Measurements from ENCODE around the gene DNAJC18.
"Not testable (repeated sequence)": the region's sequence is repeated elsewhere in the genome, so short reads cannot be mapped to it uniquely, and the experiment has no call there.

DNAJC18 gene

DNA sequence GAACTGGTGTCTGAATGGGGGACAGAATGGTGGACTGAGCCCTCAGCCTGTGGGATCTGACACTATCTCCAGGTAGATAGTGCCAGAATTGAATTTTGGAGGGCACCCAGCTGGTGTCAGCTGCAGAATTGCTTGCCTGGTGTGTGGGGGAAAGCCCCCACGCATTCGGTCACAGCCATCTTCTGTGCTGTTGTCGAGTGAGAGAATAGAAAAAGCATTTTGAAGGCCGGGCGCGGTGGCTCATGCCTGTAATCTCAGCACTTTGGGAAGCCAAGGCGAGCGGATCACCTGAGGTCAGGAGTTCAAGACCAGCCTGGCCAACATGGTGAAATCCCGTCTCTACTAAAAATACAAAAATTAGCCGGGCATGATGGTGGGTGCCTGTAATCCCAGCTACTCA, 52.4 kb downstream of the DNAJC18 start:
- not testable (repeated sequence) for DNase-seq

DNA sequence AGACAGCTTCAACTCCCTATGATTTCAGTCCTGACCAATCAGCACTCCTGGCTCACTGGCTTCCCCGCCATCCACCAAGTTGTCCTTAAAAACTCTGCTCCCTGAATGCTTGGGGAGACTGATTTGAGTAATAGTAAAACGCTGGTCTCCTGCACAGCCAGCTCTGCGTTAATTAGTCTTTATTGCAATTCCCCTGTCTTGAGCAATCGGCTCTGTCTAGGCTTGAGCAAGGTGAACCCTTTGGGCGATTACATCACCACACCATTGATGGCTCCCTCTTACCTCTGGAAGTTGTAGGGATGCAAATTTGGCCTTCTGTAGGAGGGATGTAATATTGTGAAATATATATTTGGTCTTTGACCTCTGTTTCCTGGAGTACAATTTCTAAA, 53.3 kb downstream of the DNAJC18 start:
- DNase-seq: no peak

DNA sequence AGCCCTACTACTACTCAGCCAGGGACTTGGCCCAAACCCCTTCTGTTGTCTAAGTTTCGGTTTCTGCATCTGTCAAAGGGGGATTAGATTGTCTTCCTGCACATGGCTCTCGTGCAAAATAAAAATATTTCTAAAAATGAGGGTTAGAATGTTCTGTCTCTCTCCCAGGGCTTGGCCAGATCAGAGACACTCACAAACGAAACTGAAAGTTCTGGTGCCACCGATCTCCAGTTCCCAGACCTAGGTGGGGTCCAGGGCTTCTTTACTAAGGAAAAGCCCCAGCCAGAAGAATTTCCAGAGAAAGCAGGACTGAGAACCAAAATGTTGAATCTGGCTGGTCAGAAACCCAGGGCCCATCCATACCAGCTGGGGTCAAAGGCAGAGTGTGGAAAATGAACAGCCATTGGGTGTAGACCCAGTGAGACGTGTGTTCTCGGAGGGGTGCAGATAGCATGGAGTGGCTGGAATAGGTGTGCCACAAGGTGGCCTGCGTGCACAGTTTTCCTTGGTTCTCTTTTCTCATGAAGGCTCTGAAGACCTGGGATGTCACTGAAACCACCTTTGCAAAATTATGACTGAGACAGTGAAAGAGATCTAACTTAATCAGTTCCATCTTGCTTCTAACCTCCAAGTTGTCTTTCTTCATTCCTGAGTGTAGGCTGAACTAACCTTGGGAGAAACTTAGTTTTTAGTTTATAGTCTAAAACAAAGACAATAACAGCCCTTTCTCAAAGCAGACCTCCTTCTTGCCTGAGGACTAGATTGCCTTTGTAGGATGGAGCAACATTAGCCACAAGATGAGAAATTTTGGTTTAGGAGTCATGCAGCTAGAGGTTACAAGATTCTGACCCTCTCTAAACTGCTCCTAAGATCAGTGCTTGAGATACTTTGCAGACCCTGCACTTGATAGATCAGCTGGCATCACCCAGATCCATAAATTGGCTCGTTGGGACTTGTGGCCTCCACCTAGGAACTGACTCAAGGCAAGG, 54.0 kb downstream of the DNAJC18 start:
- DNase-seq: no peak

DNA sequence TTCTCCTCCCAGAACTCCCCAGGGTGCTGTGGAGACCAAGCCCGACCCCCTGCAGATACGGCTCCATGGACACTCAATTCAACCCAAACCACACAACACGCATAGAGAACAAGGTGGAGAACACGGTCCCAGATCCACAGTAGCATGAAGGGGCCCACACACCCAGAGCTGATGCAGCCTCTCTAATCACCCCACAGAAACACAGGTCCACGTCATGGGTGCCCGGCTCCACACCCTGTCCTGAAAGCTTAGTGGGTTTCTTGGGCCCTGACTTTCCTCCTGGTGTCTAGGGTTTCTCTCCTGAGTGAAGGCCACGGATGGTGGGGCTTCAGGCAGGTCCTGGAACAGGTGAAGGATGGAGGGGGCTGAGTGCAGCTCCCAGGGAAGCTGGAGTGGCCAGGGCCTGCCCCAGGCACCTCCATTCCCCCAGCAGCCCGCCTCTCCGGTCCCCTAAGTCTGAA, 54.7 kb downstream of the DNAJC18 start:
- no peak for DNase-seq

DNA sequence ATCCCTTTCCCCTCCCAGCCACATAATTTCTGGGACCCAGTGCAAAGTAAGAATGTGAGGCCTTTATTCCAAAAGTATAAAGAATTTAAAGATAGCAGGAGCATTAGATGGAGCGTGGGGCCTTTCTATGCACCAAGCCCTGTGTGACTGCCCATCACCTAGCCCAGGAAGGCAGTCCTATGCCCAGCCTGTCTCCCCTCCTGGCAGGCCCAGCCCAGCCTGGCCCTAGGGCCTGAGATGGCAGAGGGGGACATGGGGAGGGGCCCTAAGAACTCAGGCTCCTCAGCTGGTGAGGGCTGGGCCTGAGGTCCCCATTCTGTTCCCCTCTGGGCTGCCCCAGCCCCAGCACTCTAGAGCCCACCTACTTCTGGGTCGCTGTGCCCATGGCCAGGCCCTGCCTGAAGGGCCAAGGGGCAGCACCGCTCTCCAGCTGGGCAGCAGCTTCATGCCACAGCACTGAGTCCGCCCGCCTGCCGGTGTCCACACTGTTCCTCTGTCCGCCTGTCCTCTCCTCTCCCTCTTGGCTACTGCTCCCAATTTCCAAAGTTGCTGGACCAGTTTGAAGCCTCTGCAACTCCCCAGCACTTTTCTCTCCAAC, 55.2 kb downstream of the DNAJC18 start:
- DNase-seq: no peak

DNA sequence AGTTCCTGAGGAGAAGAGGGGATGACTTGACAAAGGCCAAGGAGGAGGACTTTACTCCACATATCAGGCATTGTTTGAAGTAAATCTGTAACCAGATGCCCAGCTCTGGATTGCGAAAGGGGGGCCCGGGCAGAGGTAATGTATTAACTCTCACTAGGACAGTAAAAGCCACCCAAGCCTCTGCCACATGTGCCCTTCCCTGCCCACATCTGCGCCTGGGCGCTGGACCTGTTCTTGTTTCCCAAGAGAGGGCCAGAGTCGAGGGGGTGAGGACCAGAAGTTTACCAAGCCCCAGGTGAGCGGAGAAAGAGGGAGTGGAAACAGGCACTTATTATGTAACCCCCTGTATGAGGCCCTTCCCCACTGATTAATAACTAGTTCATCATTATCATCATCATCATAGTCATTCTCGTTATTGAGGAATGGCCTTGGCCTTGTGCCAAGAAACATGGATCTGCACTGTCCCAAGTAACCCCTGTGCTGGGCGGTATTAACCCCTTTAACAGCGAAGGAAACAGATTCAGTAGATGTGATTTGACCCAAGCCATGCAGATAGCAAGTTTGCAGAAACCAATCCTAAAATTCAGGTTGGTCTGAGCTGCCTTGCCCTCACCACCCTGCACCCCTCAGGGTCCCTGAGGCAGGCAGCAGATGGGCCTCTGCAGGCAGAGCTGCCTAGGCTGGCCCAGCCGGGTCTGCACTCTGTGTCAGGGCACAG, 55.9 kb downstream of the DNAJC18 start, which contains the start of gene SLC23A1:
Gene SLC23A1 (minus strand): TSS at position 23 of the 718 bp plus-strand sequence. CDS start 44 bp downstream, outside the sequence.
- DNase-seq: no peak

DNA sequence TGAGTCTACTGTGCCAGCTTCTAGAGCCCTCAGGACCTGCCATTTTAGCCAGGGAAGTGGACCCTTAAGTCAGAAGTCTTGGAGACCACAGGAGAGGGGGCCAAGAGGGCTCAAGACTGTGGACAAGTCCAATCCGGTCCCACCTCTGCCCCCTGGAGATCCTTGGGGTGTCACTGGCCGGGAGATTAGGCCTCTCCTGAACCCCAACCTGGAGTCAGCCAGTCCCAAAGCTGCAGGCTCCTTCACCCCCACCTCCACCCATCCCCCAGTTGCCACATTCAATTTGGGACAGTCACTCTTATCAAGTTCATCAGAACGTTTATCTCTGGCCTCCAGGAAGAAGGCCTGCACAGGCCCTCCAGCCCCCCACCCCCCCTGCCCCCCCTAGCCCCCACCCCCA, 56.5 kb downstream of the DNAJC18 start:
- DNase-seq: no peak

DNA sequence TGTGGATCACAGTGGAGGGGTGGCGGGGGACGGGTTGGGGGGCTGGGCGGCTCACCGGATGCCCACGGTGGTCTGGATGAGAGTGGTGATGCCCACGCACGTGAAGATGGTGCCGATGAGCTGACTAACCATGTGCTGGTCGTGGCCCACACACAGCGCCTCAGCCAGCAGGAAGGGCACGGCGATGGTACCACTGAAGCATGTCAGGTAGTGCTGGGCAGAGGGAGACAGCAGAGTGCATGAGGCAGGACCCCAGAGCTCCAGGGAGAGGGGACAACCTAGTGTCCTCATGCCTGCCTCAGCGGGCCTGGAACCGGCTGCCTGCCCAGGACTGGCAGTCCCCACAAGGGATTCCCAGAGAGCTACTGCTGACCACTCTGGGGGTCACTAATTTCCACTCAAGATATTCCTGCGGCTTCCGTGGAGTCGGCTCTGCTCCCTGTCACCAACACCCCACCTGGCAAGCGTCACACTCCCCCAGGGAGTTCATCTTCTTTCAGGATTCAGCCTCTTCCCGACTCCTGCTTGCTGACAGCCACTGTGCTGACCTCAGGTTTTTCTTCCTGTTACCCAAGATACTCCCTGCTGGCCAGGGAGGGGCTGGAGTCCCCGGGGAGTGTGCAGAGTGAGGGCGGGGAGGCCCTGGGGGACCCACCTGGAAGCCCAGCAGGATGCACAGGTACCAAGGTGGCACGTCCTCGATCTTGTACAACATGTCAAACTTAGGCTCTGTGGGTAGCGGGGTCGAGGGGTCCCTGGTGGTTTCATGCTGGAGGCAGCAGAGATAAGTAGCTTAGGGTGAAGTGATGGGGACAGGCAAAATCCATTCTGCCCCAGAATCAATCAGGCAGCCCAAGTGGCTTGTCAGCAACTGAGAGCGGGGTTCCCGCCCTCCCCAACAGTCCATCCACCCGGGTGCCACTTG, 57.2 kb downstream of the DNAJC18 start:
- no peak for DNase-seq

DNA sequence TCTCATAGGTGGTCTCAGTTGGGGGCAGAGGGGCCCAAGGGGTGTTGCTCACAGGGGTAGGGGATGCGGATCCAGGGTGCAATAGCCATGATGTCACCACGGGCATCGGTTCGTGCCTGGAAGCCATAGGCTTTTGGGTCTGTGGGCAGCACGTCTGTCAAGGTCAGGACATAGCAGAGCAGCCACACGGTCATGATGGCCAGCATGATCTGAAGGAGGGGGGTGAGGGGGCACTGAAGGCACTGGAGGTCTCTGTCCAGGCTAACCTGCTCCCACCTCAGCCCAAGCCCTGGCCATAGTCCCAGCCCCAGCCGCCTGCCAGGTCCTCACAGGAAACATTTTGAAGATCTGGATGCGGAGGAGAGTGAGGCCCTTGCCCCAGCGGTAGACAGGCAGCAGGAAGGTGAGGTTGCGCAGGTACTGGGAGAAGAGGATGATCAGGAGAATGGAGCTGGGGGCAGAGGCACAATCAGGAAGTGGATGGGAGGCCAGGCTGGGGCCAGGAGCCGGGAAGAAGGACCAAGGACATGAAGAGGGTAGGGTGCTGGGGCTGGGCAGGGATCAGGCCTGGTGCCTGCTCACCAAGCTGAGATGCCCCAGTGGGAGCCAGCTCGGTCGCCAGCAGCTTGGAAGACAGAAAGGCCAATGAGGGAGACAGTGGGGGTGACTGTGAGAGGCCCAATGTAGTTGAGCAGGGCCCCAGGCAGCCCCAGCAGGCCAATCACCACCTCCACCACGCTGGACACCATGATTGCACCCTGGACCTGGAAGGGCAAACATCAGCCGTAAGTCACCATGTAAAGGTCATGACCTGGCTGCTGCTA, 59.5 kb downstream of the DNAJC18 start:
- DNase-seq: no peak

DNA sequence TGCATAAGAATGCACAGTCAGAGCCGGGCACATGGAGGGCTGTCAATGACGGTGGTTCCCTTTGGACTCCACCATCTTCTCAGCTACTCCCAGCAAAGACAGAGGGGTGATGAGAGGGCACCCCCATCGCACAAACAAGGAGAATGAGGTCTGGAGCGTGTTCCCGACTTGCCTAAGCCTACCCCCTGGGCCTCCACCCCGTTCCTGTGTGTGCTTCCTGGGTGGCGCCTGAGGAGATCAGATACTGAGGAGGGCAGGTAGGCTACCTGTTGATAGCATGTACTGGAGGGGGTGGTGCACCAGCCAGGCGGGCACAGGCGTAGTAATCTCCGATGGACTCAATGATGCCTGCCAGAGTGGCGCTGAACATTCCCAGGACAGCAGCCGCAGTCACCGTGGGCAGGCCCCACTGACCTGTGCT, 60.4 kb downstream of the DNAJC18 start:
- DNase-seq: no peak

DNA sequence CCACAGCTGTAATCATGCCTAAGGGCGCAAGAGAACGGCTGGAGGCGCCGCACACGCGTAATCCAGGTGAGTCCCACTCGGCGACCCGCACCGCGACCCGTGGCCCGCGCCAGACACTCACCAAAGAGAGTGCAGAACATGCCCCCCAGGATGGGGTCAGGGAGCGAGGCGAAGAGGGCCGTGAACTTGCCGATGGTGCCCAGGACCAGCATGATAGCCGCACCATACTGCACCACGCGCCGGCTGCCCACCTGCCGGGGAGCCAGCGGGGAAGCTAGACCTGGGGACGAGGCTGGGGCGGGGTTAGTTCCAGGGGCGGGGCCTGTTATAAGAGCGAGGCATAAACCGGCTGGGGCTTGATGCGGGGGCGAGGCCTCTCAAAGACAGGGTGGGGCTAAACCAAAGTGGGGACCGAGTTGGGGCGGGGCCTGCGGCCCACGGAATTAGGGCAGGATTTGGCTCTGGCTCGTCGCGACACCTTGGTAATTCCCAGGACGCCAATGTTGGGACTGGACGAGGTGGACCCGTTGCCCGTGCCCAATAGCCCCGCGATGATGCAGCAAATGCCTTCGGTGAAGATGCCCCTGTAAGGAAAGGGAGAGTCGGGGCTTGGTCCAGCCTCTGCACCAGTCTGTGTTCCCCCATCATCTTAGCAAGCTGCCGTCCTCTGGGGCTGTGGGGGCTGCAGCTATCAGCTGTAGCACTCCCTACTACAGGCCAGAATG, 61.1 kb downstream of the DNAJC18 start:
- no peak for DNase-seq

DNA sequence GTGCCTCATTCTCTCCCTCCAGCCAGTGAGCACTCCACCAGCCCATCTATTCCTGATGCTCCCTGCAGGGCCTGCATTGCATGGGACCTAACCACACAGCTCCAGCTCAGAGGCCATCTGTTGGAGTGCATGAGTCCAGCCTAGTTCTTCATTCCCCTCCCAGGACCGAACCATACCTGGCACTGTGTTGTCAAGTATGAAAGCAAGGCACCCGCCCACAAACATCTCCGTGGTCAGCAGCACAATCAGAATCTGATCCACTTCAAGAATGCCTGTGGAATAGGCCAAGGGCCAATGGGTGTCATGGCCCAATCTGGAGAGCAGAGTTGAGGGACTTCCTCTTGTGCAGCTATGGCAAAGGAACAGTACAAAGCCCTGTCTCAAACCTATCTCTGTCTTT, 62.1 kb downstream of the DNAJC18 start:
- no peak for DNase-seq

DNA sequence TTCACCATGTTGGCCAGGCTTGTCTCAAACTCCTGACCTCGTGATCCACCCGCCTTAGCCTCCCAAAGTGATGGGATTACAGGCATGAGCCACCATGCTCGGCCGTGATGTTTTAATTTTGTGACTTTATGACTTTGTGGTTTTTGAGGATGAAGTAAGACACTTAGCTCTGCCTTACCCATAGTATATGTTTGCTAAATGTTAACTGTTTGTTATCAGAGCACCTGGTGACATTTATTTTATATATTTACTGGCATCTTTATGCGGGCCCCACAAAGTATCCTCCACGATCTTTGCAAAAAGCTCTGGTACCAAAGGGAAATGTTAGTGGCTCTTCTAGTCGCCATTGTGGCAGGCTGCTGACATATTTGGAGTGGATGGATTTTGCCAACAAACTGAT, 63.0 kb downstream of the DNAJC18 start:
- no peak for DNase-seq

DNA sequence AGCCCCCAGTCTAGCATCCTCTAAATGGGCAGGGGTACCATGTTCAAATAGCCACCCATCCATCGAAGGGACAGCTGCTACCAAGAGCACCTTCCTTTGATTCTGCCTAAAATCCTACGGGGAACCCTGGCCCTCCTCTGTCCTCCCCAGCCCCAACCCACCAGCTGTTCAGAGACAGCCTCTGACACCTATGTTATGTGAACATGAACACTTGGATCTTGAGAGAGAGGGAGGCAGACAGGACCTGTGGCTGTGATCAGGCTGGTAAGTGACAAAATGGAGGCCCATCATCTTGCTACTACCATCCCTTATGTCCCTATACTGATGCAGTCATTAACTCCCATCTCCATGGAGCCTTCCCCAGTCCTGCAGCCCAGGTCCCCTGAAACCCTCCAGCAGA, 64.4 kb downstream of the DNAJC18 start:
- no peak for DNase-seq

DNA sequence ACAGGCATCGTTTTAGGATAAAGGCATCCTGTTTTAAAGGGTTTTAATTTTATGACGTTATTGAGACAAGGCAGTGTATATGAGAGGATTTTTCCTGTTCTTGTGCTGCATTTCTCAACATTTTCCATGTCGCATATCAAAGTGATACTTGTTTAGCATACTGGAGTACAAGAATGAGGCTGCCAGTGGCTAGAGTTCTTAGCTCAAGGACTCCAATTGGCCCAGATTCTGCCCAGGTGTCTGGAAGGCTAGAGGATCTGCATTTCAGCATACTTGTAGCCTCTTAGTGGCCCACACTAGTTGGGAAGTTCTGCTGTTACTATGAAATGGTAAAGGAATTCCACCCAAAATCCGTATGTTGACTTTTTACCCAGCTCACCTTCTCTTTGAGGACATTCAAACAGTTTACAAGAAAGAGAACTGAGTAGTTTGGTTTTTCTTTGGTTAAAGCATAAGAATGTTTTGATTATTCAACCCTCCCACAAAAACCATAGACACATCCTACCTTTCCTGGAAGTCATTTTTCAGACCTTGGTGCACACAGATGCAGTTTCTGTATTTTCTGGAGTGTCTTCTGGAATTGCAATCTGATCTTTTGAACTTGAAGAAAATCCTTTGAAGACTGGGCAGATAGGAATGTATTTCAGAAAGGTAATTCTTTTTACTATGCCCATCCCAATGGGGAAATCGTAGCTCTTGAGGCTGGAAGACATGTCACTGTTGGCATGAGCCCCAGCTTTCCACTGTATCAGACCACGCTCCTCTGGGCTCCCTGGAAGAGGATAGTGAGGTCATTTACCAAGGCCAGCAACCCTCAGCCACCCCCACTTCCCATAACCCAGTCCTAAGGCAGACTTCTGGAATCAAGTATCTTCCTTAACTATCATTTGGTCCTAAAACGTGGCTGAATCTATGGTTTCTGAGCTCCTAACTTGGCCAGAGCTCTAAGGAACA, 67.6 kb downstream of the DNAJC18 start:
- DNase-seq: no peak

DNA sequence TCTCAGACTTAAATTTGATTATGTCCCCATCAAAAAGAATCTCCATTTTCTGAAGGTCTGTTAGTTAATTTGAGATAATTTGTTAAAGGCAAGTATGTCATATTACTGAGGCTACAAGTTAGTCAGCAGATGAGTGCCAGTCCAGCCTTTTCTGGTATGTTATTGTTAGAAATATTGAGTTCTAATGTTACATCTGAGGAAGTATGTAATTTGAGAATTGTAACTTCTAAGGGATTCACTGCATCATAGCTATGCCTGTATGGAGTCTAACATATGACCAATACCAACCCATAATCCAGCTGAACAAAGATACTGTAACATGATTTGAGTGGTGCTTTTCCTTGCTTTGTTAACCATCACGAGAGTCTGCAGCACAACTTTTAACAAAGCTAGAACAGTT, 70.1 kb downstream of the DNAJC18 start:
- peak; percentile 63 for DNase-seq

DNA sequence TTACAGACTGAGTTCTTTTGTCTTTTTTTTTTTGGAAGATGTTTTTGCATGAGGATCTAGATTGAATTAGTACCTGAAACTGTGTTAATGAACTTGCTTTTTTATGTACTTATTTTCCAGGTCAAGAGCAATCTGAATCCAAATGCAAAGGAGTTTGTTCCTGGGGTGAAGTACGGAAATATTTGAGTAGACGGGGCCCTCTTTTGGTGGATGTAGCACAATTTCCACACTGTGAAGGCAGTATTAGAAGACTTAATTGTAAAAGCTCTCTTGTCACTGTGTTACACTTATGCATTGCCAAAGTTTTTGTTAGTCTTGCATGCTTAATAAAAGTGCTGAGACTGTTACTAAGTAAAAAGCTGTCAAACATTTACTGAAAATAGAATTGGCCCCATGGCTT, 70.7 kb downstream of the DNAJC18 start:
- DNase-seq: no peak

DNA sequence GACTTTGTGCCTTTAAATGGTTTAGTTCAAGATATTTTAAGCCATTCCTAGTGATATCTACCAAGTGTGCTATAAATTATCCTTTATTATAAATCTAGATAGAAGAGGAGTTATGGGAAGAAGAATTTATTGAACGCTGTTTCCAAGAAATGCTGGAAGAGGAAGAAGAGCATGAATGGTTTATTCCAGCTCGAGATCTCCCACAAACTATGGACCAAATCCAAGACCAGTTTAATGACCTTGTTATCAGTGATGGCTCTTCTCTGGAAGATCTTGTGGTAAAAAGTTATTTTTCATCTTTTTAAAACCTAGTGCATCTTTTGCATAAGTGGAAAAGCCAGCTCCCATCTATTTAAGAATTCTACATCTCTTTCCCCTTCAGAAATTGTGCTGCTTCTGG, 74.9 kb downstream of the DNAJC18 start:
- no peak for DNase-seq

DNA sequence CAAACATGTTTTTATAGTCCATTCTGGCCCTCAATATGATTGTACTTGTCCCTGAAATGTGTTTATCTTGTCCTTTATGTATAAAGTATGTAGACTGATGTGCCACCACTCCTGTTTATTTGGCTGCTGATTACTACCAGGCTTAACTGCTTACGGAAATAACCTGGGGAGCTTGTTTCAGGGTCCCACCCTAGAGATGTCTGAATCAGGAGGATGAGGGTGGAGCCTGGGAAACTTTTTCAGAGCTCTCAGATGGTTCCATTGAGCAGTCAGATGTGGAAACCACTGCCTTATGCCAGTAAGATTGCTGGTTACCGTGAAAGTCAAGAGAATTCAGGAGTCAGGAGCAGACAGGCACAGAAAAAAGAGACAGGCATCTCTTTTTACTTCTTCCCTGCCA, 75.4 kb downstream of the DNAJC18 start:
- no peak for DNase-seq

All from fibroblast of skin of abdomen (primary cell).